Lung (tissue), 12 donors: ENCODE results near the gene PCSK4. TPM values are rescaled to one million over a fixed set of nuclear protein-coding genes. Genes with fewer than 3 reads are reported as not detected.

Experiments
- ATAC-seq: fragments of 200-7000 bp; cut with Tn5 transposase; one replicate; pipeline ENCODE4 v1.9.1; 2020; ENCODE audit warnings: moderate number of reproducible peaks; ENCODE audit not compliant: insufficient read depth, low FRiP score
- DNase-seq, 3 donors: peaks; one replicate each; pipeline ENCODE4 v3.0.0-alpha.2; 2013 to 2017
- H3K27ac ChIP-seq, 2 donors: one replicate each; pipeline ENCODE4 v1.5.1; 2013; ENCODE audit warnings: mild to moderate bottlenecking in 2 of 2, moderate library complexity in 2 of 2, control low read depth in 1 of 2, inconsistent platforms in 1 of 2, low read depth in 1 of 2, low read length in 1 of 2
- H3K27me3 ChIP-seq, 3 donors: one replicate each; pipeline ENCODE4 v1.5.1; 2013; ENCODE audit warnings: low read length in 2 of 3; ENCODE audit not compliant: control insufficient read depth in 3 of 3, insufficient read depth in 3 of 3
- H3K36me3 ChIP-seq, 4 donors: one replicate each; pipeline ENCODE4 v1.5.1; 2013; ENCODE audit warnings: low read length in 4 of 4, mild to moderate bottlenecking in 1 of 4, moderate library complexity in 1 of 4; ENCODE audit not compliant: control insufficient read depth in 4 of 4, insufficient read depth in 4 of 4
- H3K4me1 ChIP-seq, 5 donors: one replicate each; pipeline ENCODE4 v1.5.1; 2013; ENCODE audit warnings: low read length in 5 of 5, mild to moderate bottlenecking in 2 of 5, moderate library complexity in 1 of 5; ENCODE audit not compliant: control insufficient read depth in 5 of 5, insufficient read depth in 5 of 5
- H3K4me3 ChIP-seq: one replicate; pipeline ENCODE4 v1.5.1; 2013; ENCODE audit warnings: mild to moderate bottlenecking, control low read depth, moderate library complexity
- H3K9ac ChIP-seq, 2 donors: one replicate each; pipeline ENCODE4 v1.5.1; 2013; ENCODE audit warnings: low read length in 2 of 2, control low read depth in 1 of 2; ENCODE audit not compliant: insufficient read depth in 1 of 2
- H3K9me3 ChIP-seq, 4 donors: one replicate each; pipeline ENCODE4 v1.5.1; 2013; ENCODE audit warnings: low read length in 3 of 4, mild to moderate bottlenecking in 1 of 4, moderate library complexity in 1 of 4; ENCODE audit not compliant: control insufficient read depth in 4 of 4, insufficient read depth in 3 of 4
- WGBS, 2 donors: extraction: QIAGEN DNeasy Blood & Tissue Kit; methylation state at CpG; one replicate each; pipeline ENCODE4 v1.1.7; 2013; 5-methylcytosine and 5-hydroxymethylcytosine counted together
- polyA plus RNA-seq, 2 donors: library from polyadenylated mRNA; stranded (reverse); fragments of 200-250 nt; gene quantifications; one replicate each; pipeline ENCODE4 v1.2.1, GENCODE V29; 2013
- total RNA-seq, 2 donors: library from RNA; depleted of rRNA in 1 of 2; stranded (reverse); fragments of >200 nt in 1 of 2; gene quantifications; one replicate each; pipeline ENCODE4 v1.2.1, GENCODE V29; 2014 to 2021
- TF ChIP-seq, protein P1 (sequence below): IDR thresholded peaks from 2 replicates; pipeline ENCODE4 v1.5.1; 2012; ENCODE audit warnings: mild to moderate bottlenecking; ENCODE audit errors: control extremely low read depth, extremely low read depth
- donor health status: control.
- donor health status: control.
- donor health status: Bipolar disorder and iron deficiency.
- donor health status: healthy.
- donor health status: DM: yes; HTN: yes; CAD: no.

PCSK4 gene
- total and polyA plus RNA-seq, 4 donors: 2.3 to 7.9 (median 5.4) TPM

DNA sequence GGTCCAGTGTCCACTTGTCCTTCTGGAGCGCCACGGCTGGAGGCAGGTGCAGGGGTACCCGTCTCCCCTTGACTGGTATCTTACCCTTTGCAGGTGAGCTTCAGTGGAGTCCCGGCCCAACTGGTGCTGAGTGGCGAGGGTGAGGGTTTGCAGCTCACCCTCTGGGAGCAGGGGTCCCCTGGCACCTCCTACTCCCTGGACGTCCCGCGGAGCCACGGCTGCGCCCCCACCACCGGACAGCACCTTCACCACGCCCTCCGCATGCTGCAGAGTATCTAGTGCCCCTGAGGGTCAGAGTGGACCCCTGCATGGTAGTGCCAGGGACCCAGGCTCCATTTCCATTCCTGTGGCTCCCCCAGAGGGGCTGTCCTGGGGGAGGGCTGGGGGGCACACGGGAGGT is 44.8 kb upstream of the PCSK4 start:
- DNase-seq (no peak), ATAC-seq (no peak)
- 79 to 88% methylated on average over 14 of the region's 14 CpGs for WGBS, 2 donors
- peaks cover 0 to 4% (median 0%) of the 10 kb centered on the region in 5 donors for H3K4me1 ChIP-seq
- H3K9ac ChIP-seq: no peak overlapping the region
- TF ChIP-seq, protein P1, sequence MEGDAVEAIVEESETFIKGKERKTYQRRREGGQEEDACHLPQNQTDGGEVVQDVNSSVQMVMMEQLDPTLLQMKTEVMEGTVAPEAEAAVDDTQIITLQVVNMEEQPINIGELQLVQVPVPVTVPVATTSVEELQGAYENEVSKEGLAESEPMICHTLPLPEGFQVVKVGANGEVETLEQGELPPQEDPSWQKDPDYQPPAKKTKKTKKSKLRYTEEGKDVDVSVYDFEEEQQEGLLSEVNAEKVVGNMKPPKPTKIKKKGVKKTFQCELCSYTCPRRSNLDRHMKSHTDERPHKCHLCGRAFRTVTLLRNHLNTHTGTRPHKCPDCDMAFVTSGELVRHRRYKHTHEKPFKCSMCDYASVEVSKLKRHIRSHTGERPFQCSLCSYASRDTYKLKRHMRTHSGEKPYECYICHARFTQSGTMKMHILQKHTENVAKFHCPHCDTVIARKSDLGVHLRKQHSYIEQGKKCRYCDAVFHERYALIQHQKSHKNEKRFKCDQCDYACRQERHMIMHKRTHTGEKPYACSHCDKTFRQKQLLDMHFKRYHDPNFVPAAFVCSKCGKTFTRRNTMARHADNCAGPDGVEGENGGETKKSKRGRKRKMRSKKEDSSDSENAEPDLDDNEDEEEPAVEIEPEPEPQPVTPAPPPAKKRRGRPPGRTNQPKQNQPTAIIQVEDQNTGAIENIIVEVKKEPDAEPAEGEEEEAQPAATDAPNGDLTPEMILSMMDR: no peak
- no peak overlapping the region for H3K4me3 ChIP-seq
- no peak overlapping the region for H3K27ac ChIP-seq
- no peaks in the 10 kb centered on the region for H3K36me3 ChIP-seq
- H3K27me3 ChIP-seq: peaks cover 0 to 8% (median 0%) of the 10 kb centered on the region in 3 donors
- peaks cover 0 to 3% (median 0%) of the 10 kb centered on the region in 4 donors for H3K9me3 ChIP-seq

DNA sequence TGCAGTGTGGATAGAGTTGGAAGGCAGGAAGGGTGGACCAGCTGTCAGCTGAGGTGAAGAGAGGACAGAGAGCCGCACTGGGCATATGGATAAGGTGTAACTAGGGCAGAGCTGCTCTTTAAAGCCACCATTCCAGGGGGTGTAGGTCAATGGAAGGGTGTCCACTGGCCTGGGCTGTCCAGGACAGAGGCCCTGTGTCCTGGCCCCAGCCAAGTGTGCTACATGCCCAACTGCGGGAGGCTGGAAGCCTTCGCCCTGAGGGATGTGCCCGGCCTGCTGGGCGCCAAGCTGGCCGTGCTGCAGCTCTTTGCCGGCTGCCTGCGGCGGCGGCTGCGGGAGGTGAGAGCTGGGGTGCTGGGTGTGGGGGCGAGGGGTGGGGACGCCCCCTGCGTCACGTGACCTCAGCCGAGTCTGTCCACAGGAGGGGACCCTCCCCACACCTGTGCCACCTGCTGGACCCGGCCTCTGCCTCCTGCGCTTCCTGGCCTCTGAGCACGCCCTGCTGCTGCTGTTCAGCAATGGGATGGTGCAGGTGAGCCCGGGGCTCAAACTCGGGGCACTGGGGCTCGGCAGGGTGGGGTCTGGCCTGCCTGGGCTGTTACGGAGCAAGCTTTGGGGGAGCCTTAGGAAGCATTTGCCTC is 43.5 kb upstream of the PCSK4 start:
- H3K4me1 ChIP-seq: peaks cover 0 to under 1% (median 0%) of the 10 kb centered on the region in 5 donors
- no peak for ATAC-seq
- H3K27me3 ChIP-seq: peaks cover 0 to 12% (median 0%) of the 10 kb centered on the region in 3 donors
- TF ChIP-seq, protein P1: no peak
- no peak overlapping the region for H3K4me3 ChIP-seq
- peaks cover 0 to 3% (median 0%) of the 10 kb centered on the region in 4 donors for H3K9me3 ChIP-seq
- H3K9ac ChIP-seq: no peak overlapping the region
- DNase-seq: no peak
- WGBS, 2 donors: 70 to 80% methylated on average over 19 to 23 of the region's 23 CpGs
- H3K36me3 ChIP-seq: no peaks in the 10 kb centered on the region
- no peak overlapping the region for H3K27ac ChIP-seq

DNA sequence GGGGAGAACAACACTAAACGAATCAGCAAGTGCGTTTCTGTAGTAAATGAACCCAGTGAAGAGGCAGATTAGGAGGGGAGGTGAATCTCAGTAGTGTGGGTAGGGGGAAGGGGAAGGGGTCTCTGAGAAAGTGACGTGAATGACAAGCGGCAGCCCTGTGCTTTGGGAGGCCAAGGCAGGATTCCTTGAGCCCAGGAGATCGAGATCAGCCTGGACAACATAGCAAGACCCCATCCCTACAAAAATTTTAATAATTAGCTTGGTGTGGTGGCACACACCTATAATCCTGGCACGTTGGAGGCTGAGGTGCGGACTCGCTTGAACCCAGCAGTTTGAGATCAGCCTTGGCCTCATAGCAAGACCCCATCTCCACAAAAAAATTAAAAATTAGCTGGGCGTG is 41.9 kb upstream of the PCSK4 start:
- Histone ChIP-seq H3K36me3 (no peaks in the 10 kb centered on the region), H3K4me3 (no peak overlapping the region), H3K9ac (no peak overlapping the region), H3K27me3 (peaks cover 0 to 12% (median 0%) of the 10 kb centered on the region in 3 donors), H3K27ac (no peak overlapping the region), H3K9me3 (peaks cover 0 to 3% (median 0%) of the 10 kb centered on the region in 4 donors), H3K4me1 (no peaks in the 10 kb centered on the region)
- WGBS, 2 donors: 86 to 91% methylated on average over 9 of the region's 9 CpGs
- DNase-seq (no peak), ATAC-seq (no peak)
- TF ChIP-seq, protein P1: no peak
